Measurements from ENCODE around the gene FIGN. TPM values are rescaled to one million over a fixed set of nuclear protein-coding genes. Genes with fewer than 3 reads are reported as not detected.

Gene FIGN
- polyA plus RNA-seq, 1 experiment = 2.2 TPM

DNA sequence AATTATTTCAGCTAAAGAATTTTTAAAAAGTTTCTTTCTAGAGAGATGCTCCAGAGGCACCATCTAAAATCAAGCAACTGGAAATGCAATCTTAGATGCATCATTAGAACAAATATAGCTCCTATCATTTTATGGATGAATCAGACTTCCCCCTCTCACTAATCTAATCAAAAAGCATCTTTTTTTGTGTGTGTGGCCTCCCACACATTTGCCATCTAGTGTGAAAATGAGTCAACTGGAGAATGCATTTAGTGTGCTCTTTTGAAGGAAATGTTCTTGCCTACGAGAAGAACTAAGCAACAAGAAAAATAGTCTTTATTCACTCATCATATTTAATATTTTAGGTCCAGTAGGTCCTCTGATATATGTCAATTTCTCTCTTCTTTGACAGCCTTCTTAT lies 39.5 kb upstream of the FIGN start:
- TF ChIP-seq, protein P1, sequence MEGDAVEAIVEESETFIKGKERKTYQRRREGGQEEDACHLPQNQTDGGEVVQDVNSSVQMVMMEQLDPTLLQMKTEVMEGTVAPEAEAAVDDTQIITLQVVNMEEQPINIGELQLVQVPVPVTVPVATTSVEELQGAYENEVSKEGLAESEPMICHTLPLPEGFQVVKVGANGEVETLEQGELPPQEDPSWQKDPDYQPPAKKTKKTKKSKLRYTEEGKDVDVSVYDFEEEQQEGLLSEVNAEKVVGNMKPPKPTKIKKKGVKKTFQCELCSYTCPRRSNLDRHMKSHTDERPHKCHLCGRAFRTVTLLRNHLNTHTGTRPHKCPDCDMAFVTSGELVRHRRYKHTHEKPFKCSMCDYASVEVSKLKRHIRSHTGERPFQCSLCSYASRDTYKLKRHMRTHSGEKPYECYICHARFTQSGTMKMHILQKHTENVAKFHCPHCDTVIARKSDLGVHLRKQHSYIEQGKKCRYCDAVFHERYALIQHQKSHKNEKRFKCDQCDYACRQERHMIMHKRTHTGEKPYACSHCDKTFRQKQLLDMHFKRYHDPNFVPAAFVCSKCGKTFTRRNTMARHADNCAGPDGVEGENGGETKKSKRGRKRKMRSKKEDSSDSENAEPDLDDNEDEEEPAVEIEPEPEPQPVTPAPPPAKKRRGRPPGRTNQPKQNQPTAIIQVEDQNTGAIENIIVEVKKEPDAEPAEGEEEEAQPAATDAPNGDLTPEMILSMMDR (IDR thresholded peaks at IDR 0.05; ENCODE audit: low read depth, low read length) = no peak
- Histone ChIP-seq H3K27me3 (ENCODE audit: control insufficient read depth, insufficient read depth, low read length) (no peaks in the 10 kb centered on the region), H3K4me3 (ENCODE audit: low read depth, low read length) (no peak overlapping the region), H3K9me3 (ENCODE audit: control insufficient read depth, insufficient read depth, low read length) (no peaks in the 10 kb centered on the region), H3K27ac (ENCODE audit: low read depth, low read length) (no peak overlapping the region)
- DNase-seq (ENCODE audit: low read depth, low spot score) = no peak
- ChIA-PET CTCF (interaction anchor here (1.5 kb wide), 1 partner anchor 606 kb away, joined by 3 read pairs; no protein-coding TSS in a partner anchor), POLR2A (no interaction called here)

GRCh38 chr2:163774862-163775261 lies 39.1 kb upstream of the FIGN start:
- DNase-seq (ENCODE audit: low read depth, low spot score) = peak; percentile 13
- no peak overlapping the region for H3K27ac ChIP-seq (ENCODE audit: low read depth, low read length)
- no peaks in the 10 kb centered on the region for H3K27me3 ChIP-seq (ENCODE audit: control insufficient read depth, insufficient read depth, low read length)
- ChIA-PET CTCF (interaction anchor here (1.5 kb wide), 1 partner anchor 606 kb away, joined by 3 read pairs; no protein-coding TSS in a partner anchor), POLR2A (interaction anchor here (0.6 kb wide), 1 partner anchor 560 kb away, joined by 3 read pairs; no protein-coding TSS in a partner anchor)
- TF ChIP-seq, protein P1 (IDR thresholded peaks at IDR 0.05; ENCODE audit: low read depth, low read length) = no peak
- no peaks in the 10 kb centered on the region for H3K9me3 ChIP-seq (ENCODE audit: control insufficient read depth, insufficient read depth, low read length)
- no peak overlapping the region for H3K4me3 ChIP-seq (ENCODE audit: low read depth, low read length)

- no peaks in the 10 kb centered on the region for H3K27me3 ChIP-seq (ENCODE audit: control insufficient read depth, insufficient read depth, low read length)
- no peaks in the 10 kb centered on the region for H3K9me3 ChIP-seq (ENCODE audit: control insufficient read depth, insufficient read depth, low read length)
- CTCF ChIA-PET = interaction anchor here (1.1 kb wide), 1 partner anchor 28 kb away, joined by 3 read pairs; no protein-coding TSS in a partner anchor
- TF ChIP-seq, protein P1 (IDR thresholded peaks at IDR 0.05; ENCODE audit: low read depth, low read length) = no peak
- H3K27ac ChIP-seq (ENCODE audit: low read depth, low read length) = no peak overlapping the region
- no peak overlapping the region for H3K4me3 ChIP-seq (ENCODE audit: low read depth, low read length)
- no peak for DNase-seq (ENCODE audit: low read depth, low spot score)
- POLR2A ChIA-PET = no interaction called here
These were observed 37.5 kb upstream of the FIGN start for GRCh38 chr2:163773276-163773675.

DNA sequence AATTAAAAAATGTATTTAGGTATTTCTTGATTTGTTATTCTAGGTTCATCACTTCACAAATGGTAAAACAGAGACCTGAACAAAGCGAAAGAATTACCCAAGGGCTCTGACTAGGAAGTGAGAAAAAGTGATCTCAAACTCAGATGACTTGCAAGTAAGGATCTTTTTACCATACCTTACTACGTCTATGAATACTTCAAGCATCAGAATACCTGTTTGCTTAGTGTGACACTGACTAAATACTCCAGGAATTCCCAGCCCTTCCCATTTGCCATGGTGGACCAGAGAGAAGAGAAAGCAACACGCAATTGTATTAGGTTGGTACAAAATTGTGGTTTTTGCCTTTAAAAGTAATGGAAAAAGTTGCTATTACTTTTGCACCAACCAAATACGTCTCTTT lies 35.8 kb upstream of the FIGN start:
- H3K27ac ChIP-seq (ENCODE audit: low read depth, low read length) = no peak overlapping the region
- H3K27me3 ChIP-seq (ENCODE audit: control insufficient read depth, insufficient read depth, low read length) = no peaks in the 10 kb centered on the region
- POLR2A ChIA-PET = no interaction called here
- CTCF ChIA-PET = no interaction called here
- TF ChIP-seq, protein P1 (IDR thresholded peaks at IDR 0.05; ENCODE audit: low read depth, low read length) = no peak
- no peak for DNase-seq (ENCODE audit: low read depth, low spot score)
- H3K4me3 ChIP-seq (ENCODE audit: low read depth, low read length) = no peak overlapping the region
- H3K9me3 ChIP-seq (ENCODE audit: control insufficient read depth, insufficient read depth, low read length) = no peaks in the 10 kb centered on the region

DNA sequence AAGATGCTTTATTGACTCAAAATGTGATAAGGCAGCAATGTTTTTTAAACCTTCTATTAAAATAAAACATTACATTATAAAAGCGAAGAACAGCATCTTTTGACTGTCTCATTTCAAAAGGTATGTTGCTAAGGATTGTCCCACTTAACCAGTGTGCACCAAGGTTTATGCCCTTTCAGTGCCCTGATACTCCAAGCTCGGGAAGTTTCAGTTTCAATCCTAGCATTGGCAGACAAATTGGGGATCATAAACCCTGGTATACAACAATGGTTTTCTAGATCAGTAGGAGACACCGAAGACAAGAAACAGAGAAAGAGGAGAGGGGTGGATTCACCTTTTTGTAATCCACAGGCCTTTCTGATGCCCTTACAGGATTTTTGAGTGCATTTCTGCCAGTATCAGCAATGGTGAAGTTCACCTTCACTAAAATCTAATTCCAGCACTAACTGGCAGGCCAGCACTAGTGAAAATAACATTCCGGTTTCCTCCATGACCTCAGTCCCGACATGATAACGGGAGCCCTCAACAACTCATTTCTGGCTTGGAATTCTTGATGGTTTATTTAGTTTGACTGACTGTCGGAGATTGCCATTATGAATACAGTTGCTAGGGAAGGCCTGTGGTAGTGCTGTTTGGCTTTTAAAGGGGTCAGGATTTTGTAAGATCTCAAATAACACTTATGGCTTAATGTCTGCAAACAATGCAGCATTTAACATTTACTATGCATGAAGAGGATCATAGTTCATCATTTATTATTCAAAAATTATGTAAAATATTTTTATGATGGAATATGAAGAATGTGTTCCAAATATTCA lies 33.3 kb upstream of the FIGN start:
- DNase-seq (ENCODE audit: low read depth, low spot score) = no peak
- Histone ChIP-seq H3K27ac (ENCODE audit: low read depth, low read length) (no peak overlapping the region), H3K9me3 (ENCODE audit: control insufficient read depth, insufficient read depth, low read length) (no peaks in the 10 kb centered on the region), H3K27me3 (ENCODE audit: control insufficient read depth, insufficient read depth, low read length) (no peaks in the 10 kb centered on the region), H3K4me3 (ENCODE audit: low read depth, low read length) (no peak overlapping the region)
- ChIA-PET CTCF (no interaction called here), POLR2A (no interaction called here)
- TF ChIP-seq, protein P1 (IDR thresholded peaks at IDR 0.05; ENCODE audit: low read depth, low read length) = no peak
